Activated T-cell treated with anti-CD3 and anti-CD28 coated beads for 1 hour (primary cell): ENCODE measurements around the gene ELMO1.

Experiments
- DNase-seq: peaks from one replicate; pipeline ENCODE4 v3.0.0-alpha.2; 2020; ENCODE audit warnings: low read depth

Gene ELMO1

DNA sequence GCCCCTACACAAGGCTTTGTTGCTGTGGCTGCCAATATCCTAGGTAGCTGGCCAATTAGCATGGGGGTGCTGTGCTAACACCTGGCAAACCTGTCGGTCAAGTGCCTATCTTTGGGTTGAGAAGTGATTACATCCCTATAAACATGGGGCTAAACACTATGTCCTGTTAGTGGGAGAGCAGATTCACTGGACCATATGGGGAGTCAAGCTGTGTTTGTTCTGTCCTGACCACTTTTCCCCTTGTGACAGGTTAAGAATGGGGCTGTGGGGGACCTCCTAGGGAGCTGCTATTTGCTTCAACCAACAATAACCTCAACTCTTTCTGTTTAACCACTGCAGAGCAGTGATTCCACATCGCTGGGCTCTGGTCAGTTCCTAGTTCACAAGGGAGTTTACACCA, 572.9 kb downstream of the ELMO1 start:
- no peak for DNase-seq

DNA sequence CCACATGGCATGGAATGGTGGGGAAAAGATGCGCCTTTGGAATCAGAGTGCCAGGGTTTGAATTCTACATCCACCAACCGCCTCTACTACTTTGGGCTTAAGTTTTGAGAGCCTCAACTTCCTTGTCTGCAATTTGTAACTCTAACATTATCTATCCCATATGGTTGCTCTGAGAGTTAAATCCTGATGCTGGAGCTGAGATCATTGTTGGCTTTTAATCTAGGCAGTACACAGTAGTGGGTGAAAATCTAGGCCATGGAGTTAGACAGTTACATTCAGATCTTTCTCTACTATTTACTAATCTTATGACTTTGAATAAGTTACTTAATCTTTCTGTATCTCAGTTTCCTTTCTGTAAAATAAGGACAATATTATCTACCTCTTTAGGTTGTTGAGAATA, 574.6 kb downstream of the ELMO1 start:
- no peak for DNase-seq

DNA sequence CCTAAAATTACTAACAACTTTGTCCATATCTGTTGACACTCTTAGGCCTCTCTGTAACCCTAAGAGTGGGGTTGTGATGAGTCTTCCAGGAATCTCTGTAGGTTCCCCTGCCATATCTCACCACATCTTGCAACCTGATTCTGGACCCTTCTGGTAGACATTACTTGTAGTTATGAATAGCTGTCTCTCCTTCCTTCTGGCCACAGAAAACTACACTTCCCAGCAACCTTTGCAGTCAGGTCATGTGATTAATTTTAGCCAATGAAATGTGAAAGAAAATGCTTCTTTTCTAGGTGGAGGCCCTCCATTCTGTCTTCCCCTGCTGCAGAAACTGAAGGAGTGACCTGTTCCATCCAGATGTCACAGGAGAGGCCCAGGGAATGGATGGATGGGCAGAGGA, 576.8 kb downstream of the ELMO1 start:
- no peak for DNase-seq

DNA sequence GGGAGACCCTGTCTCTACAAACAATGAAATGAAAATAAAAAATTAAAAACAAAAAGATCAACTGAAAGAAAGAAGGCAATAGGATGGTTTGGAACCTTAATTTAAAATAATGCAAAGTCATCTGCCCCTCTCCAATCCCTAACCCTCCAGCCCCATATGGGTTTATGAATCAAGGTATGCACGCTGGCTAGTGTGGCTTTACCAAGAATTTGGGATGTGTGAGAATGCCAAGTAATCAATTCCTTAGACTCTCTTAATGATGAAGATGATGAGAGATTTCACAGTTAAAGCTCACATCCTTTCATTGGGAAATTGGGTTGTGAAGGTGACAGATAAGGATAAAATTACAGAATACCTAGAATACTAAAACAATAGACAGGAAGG, 577.3 kb downstream of the ELMO1 start:
- no peak for DNase-seq

DNA sequence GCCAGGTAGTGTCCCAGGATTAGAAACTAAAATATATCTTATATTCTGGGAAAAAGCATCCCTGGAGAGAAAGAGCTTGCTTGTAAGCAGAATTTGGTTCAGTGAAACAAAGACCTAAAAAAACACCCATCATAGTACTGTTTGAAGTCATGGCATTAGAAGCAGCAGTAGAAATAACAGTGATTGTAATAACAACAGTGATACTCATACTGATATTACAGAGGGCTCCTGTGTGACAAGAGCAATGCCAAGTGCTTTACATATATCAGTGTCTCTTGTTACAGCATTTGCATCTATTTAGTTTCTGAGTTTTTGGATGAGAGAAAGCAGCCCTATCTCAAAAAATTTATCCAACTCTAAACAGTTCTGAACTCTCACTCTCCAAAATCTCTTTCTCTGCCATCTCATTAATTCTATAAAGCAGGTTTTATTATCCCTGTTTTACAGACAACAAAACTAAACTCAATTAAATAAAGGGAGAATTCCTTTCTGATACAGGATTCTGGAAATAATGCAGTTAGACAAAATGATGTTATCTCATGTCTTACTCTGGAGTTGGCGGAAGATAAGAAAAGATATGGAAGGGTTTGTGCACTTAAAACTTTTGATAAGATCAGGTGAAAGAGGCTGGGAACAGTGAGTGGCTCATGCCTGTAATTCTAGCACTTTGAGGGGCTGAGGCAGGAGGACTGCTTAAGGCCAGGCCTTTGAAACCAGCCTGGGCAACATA, 577.9 kb downstream of the ELMO1 start:
- no peak for DNase-seq

DNA sequence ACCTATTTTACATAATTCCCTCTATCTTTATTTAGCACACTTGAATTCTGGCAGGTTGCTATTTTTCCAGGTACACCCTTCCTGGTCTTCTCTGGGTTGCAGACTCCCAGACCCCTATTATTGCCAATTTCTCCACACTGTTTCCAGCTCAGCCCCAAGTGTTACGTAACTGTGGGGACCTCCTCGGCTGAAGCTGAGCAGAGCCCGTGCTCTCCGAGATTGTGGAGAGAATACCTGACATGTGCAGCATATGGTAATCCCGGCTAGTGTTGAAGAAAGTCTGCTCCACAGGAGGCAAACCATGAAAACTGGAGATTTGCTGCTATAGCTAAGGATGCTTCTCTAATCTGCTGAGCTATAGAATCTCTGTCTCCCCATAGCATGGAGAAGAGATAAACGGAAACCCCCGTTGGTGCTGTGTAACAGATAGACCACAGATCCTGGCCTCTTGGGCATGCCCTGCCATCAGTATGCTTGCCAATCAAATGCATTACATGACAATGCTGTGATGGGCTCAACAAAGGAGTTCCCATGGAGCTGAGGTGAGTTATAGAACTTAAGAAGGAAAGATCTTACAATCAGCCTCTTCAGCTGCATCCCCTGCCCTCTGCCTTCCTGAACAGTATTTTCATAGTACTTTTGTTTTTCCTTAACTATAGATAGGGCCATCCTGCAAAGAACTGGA, 579.8 kb downstream of the ELMO1 start:
- no peak for DNase-seq

DNA sequence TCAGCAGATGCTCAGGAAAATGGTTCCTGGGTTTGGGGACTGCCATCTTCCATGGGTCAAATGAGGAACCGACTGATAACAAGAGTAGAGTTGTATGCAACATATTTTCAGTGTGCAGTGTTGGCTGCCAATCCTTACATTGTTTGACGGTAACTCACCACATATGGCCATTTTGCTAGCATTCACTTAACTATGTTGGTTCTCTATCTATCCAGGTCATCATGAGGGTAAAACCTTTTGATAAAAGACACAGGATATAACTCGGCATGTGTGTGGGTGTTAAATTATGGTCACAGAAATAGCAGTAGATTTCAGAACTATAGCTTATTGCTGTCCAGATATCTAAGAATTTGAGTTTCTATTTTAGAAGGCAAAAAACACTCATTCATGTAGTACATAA, 583.6 kb downstream of the ELMO1 start:
- no peak for DNase-seq

DNA sequence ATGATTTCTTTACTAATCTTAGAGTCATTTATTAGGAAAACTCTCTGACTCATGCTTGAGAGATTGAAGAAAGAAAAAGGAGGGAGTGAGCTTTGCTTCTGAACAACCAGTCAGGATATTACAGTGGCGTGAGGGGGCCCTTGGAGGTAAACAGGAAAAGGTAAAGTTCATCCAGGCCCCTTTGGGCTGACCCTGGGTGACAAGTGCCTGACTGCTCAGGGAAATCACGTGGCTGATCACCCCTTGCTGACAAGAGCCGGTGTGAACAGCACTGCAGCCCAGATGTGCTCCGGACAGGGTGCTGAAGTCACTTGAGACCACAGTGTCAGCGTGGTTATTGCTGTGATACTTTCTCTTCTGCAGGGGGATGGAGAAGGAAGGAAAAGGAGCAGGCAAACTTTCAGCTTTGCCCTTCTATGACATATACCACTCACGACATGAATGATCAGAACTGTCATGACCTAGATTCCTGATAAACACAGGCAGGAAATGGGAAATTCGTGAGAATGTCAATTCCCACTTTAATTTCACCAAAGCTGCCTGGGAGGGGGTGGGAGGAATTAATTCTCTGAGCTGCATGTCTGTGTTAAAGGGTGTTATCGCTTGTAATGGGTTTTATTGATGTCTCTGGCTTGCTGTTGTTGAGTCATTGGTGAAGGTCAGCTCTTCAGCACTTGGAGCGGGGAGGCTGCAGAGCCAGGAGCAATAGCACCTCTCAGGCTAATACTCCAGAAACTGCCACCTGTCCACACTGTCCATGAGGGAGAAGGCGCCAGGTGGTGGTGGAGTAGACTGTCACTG, 584.6 kb downstream of the ELMO1 start:
- DNase-seq: no peak

DNA sequence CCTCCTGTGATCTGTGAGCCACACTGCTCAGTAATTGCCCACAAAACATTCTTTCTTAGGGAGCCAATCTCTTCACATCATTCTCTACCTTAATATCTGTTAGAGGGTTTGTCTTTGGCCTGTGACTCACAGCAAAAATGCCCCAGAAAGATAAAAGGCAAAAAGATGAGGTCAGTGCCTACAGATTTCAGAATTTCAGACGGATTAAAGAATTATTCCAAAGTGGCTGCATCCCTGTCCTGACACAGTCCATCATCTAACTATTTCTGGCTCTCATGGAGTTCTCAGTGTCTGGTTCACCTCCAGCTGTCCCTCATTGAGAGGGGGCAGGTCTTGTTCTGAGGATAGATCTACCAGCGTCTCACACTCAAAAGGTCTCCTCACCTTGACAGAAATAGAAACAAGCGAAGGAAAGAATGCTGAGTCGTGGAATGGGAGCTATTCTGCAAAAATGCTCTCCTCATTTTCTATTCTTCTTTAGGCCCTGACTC, 585.8 kb downstream of the ELMO1 start:
- no peak for DNase-seq

DNA sequence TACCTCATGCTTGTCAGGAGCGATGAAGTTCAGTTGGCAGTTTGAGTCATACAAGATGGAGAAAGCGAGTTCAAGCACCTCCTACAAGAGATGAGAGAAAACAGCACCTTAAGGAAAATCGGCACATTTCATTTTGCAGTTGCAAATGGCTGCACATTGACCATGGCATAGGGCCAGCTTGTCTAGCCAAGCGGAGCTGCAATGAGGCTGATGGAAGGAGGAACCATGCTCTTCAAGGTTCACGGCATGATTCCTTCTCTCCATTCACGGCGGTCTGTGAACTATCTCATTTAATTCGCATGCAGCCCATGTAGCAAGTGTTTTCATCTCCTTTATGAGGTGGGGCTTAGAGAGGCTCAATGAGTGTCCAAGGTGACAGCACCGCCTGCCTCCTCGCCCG, 587.0 kb downstream of the ELMO1 start:
- DNase-seq: no peak

DNA sequence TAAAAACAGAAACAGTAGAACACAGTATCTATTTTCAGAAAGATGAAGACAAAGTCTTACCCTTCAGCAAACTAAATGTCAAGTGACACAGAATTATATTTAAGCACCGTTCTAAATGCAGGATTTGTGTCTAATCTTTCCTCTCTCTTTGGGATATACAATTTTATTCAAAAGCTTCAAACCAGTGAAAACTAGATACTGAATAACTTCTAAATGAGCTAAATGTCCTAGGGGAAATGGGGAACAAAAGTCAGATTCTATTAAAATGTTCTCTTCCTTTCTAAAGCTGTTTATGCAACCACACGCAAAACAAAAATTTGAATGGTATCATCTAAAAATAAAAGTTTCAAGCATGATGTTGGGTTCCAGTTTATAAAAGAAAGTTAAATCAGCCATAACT, 588.0 kb downstream of the ELMO1 start:
- DNase-seq: no peak

DNA sequence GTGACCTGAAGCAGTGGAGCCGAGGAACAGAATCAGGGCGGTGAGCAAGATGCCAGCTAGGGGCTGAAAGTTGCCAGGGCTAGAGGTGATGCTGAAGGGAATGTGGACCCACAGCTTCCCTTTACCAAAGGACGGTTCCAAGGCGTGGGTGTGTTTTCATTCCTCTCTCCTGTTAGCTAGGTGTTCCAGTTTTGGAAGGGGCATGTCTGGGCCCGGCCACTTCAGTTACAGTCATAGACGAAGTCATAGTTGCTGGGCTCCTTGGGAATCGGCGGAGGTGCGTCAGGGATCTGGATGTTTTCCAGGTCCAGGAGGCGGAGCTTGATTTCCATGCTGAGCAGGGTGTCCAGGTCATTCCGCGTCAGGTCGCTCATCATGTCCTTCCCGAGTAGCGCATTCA, 593.3 kb downstream of the ELMO1 start:
- no peak for DNase-seq

DNA sequence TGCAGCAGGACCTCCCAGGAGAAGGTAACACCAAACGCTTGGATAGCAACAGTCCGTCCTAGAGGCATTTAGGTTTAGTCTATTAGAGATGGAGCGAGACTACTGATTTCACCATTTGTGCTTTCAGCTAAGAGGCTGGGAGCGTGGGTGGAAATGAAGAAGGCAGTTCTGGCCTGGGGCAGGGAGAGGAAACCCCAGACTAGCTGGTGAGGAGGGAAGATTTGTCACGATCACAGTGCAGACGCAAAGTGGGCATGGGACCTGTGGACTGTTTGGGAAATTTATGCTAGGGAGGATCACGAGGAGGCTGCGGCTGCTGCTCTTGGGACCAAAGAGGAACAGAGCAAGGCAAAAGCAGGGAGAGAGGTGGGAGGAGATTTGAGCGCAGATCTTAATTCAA, 594.0 kb downstream of the ELMO1 start:
- no peak for DNase-seq

DNA sequence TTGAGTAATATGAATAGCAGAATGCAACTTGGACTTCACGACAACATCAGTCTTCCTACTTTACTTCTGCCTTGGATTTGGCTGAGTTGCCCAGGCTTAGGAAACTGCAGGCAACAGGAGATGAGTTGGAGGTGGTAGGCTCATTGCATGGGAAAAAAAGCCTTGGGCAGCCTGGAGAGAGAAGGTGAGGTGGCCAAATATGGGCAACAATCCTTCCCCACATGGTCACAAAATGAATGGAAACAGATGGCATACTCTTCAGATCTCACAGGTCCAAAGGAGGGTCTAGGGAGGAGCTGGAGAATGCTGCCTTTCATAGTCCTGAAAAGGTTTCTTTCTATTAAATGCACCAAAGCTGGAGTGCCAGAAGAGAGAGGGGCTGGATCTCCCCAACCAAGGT, 595.7 kb downstream of the ELMO1 start:
- DNase-seq: no peak

DNA sequence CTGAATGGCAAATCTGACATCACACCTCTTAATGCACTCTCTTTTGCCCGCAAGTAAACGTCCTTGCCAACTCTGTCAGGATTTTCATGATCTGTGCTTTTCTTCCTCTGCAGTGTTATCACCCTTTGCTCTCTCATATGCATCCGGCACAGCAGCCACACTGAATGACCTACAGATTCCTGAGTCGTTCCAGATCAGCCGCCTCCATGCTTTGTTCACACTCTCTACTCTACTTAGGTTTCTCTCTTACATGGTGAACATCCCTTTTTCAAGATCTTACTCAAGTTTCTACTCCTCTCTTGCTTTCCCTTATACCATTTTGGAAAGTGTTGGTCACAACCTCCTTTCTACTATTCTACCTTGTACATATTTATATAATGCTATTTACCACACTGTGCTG, 596.6 kb downstream of the ELMO1 start:
- no peak for DNase-seq

DNA sequence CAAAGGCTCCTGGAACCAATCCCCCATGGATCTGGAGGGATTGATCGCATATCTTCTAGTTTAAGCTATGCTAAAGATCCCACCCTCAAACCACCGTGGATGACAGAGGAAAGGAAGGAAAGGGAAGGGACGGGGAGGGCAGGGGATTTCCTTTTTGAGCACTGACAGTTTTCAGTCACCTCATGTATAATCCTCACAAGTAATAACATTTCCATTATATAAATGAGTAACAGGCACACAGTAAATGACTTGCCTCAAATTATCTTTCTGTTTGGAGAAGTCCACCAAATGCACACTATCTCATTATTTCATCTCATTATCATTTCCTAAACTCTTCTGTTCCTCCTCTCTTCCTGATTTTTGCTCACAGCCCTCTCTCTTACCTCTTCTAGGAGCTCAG, 597.3 kb downstream of the ELMO1 start:
- DNase-seq: no peak

DNA sequence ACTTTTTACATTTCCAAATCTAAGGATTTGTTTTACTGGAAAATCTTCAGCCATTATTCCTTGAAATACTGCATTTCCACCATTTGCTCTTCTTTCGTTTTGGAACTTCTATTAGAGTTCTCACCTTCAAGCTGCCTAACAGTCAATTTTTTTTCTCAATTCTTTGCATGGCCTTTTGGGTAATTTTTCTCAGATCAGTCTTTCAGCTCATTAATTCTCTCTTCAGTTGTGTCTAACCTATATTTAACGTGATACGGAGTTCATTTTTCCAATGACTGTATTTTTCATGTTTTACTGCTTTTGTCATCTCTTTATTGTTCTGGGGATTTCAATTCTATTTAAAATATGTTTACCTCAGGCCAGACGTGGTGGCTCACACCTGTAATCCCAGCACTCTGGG, 600.7 kb downstream of the ELMO1 start:
- DNase-seq: no peak

DNA sequence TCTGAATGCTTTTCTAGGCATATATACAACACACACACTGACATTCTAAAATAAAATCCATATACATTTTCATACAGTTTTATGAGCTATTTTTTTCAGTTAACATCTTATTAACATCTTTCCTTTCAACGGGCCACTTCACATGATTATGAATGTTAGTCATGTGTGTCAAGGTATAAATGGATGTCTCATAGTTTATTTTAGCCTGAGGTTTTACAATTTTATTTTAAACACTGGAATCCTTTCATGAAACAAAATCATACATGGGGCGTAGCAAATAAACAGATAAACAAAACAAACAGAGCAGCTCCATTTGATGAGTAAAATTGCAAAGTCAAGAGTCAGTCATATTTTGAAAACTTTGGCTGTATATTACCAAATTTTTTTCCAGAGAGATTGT, 604.3 kb downstream of the ELMO1 start:
- DNase-seq: no peak

DNA sequence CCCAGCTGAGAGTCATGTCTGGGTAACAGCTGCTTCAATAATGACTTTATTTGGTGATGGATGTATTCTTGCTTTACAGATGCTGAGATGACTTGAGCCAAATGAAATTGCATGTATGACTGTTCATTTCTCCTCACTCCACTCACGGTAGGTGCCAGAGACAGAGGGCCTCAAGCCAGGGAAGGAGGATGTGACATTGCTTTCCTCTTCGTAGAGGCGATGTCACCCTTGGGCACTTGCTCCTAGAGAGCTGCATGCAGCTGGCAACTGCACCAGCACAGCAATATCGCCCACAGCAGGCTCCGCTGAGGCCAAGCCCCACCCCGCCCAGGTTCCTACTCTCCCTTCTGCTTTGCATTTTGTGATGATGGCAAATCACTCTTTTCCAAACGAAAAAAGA, 607.8 kb downstream of the ELMO1 start:
- no peak for DNase-seq

DNA sequence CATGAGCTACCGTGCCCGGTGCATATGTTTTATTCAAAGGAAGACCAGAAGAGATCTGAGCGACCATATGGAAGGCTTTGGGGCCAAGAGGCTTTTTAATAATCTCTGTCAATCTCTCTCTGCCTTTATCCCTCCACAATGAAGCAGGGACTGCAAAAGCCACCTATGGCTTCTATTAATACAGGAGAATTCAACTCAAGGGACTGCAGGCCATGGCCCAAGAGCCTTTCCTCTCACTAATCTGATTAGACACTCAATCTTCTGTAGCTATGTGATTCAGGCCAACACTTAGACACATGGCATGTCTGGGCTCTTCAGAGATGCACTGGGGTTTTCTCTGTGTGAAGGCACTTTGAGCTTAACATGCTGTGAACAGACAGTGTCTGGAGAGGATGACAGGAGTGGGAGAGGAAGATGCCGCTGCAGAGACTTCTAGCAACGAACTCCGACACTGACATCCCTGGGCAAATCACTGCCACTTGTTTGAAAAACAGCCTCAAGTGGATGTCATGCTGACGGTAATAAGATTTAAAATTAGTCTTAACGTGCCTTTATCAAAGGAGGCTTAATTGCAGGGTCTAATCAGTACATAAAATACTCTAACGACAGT, 609.9 kb downstream of the ELMO1 start:
- no peak for DNase-seq

DNA sequence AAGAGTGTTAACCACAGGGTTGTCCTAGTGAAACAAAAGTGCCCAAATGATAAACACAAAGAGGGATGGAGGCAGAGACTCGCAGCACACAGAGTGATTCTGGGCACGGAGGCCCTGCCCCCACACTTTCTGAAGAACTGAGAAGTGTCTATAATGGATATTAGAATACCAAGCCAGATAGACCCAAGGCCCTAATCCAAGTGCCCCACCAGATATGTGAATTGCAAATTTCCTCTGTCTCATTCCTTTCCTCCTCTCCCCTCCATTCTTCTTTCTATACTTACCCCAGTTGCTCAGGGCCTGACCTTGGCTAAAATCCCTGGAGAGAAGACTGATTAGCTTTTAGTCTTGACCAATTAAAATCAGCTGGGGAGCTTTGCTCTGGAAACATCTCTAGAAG, 617.6 kb downstream of the ELMO1 start:
- DNase-seq: no peak
